NCI-H2107 (cell line): Measurements from ENCODE around the gene LRP2.
"Not testable (repeated sequence)": the region's sequence is repeated elsewhere in the genome, so short reads cannot be mapped to it uniquely, and the experiment has no call there.

Experiments used
- DNase-seq: peaks from one replicate; lab custom pipeline; 2025; lab: John Stamatoyannopoulos, UW

The LRP2 gene

GRCh38 chr2:169348321-169349024 lies 13.9 kb downstream of the LRP2 start:
- no peak for DNase-seq

- DNase-seq, result no peak
Observed at GRCh38 chr2:169345486-169346437, 16.6 kb downstream of the LRP2 start.

- no peak for DNase-seq
Observed at GRCh38 chr2:169344736-169345485, 17.4 kb downstream of the LRP2 start.

- no peak for DNase-seq
Observed at GRCh38 chr2:169343202-169343601, 19.1 kb downstream of the LRP2 start.

- no peak for DNase-seq
Observed at GRCh38 chr2:169339657-169340056, 22.7 kb downstream of the LRP2 start.

- no peak for DNase-seq
Observed at GRCh38 chr2:169336695-169337094, 25.6 kb downstream of the LRP2 start.

- no peak for DNase-seq
Observed at GRCh38 chr2:169330555-169331198, 31.7 kb downstream of the LRP2 start.

- no peak for DNase-seq
Observed at GRCh38 chr2:169329688-169330554, 32.4 kb downstream of the LRP2 start.

GRCh38 chr2:169328785-169329184 lies 33.5 kb downstream of the LRP2 start:
- no peak for DNase-seq

GRCh38 chr2:169327837-169328236 lies 34.5 kb downstream of the LRP2 start:
- not testable (repeated sequence) for DNase-seq

GRCh38 chr2:169325886-169326285 lies 36.4 kb downstream of the LRP2 start:
- not testable (repeated sequence) for DNase-seq

- no peak for DNase-seq
Observed at GRCh38 chr2:169324581-169325260, 37.6 kb downstream of the LRP2 start.

GRCh38 chr2:169323841-169324240 lies 38.5 kb downstream of the LRP2 start:
- DNase-seq, result no peak

GRCh38 chr2:169320561-169320960 lies 41.8 kb downstream of the LRP2 start:
- no peak for DNase-seq

- no peak for DNase-seq
Observed at GRCh38 chr2:169315357-169315756, 47.0 kb downstream of the LRP2 start.

GRCh38 chr2:169308349-169308748 lies 54.0 kb downstream of the LRP2 start:
- DNase-seq, result not testable (repeated sequence)

- DNase-seq, result not testable (repeated sequence)
Observed at GRCh38 chr2:169304689-169305088, 57.6 kb downstream of the LRP2 start.

- DNase-seq, result no peak
Observed at GRCh38 chr2:169303579-169304305, 58.6 kb downstream of the LRP2 start.

- DNase-seq, result no peak
Observed at GRCh38 chr2:169302364-169302763, 60.0 kb downstream of the LRP2 start.
